GM21576 (cell line): ENCODE results near the gene RREB1.

ENCODE experiments used
- ATAC-seq: cut with Tn5 transposase; IDR thresholded peaks from one replicate; pipeline ENCODE4 v1.9.1; 2021; ENCODE audit warnings: mild to moderate bottlenecking, moderate library complexity; ENCODE audit not compliant: unreplicated experiment

The RREB1 gene

GRCh38 chr6:7241709-7242645, 134.2 kb downstream of the RREB1 start:
- no peak for ATAC-seq

GRCh38 chr6:7242835-7243178, 135.0 kb downstream of the RREB1 start:
- ATAC-seq = no peak

- no peak for ATAC-seq
Measured at GRCh38 chr6:7243179-7243981, 135.6 kb downstream of the RREB1 start.

- no peak for ATAC-seq
Measured at GRCh38 chr6:7245668-7246393, 138.1 kb downstream of the RREB1 start.

GRCh38 chr6:7246401-7247178, 138.8 kb downstream of the RREB1 start:
- ATAC-seq = no peak

GRCh38 chr6:7247179-7247456, 139.4 kb downstream of the RREB1 start:
- ATAC-seq = no peak

GRCh38 chr6:7247828-7248227, 140.1 kb downstream of the RREB1 start:
- no peak for ATAC-seq

GRCh38 chr6:7249391-7249790, 141.6 kb downstream of the RREB1 start:
- no peak for ATAC-seq

- ATAC-seq = no peak
Measured at GRCh38 chr6:7249946-7250643, 142.3 kb downstream of the RREB1 start.

- ATAC-seq = no peak
Measured at GRCh38 chr6:7250812-7251211, 143.1 kb downstream of the RREB1 start.

- no peak for ATAC-seq
Measured at GRCh38 chr6:7251646-7252260, 144.0 kb downstream of the RREB1 start.

GRCh38 chr6:7252390-7252789, 144.6 kb downstream of the RREB1 start:
- no peak for ATAC-seq

GRCh38 chr6:7254980-7255835, 147.4 kb downstream of the RREB1 start:
- no peak for ATAC-seq

GRCh38 chr6:7255918-7256317, 148.2 kb downstream of the RREB1 start:
- ATAC-seq = no peak

GRCh38 chr6:7256785-7257184, 149.0 kb downstream of the RREB1 start:
- no peak for ATAC-seq

GRCh38 chr6:7257521-7258230, 149.9 kb downstream of the RREB1 start:
- ATAC-seq = no peak

GRCh38 chr6:7258231-7258763, 150.5 kb downstream of the RREB1 start:
- ATAC-seq = no peak
